H1 (cell line): ENCODE results near the gene OR4M1. TPM values are rescaled to one million over a fixed set of nuclear protein-coding genes. Genes with fewer than 3 reads are reported as not detected.
"Not testable (repeated sequence)": the region's sequence is repeated elsewhere in the genome, so short reads cannot be mapped to it uniquely, and the experiment has no call there.

Source experiments
- CTCF ChIA-PET: fragments of 300-600 bp; sonication (Branson Sonifier 250); formaldehyde crosslinking; loops from one replicate; lab custom pipeline; 2021; ENCODE audit not compliant: partially characterized antibody; lab: Charles Lee
- POLR2A ChIA-PET: fragments of 300-600 bp; sonication (Branson Sonifier 250); formaldehyde crosslinking; loops from one replicate; lab custom pipeline; 2021; ENCODE audit warnings: inconsistent platforms; ENCODE audit not compliant: partially characterized antibody; lab: Charles Lee
- DNase-seq, 2 experiments: peaks; one replicate each; pipeline versions ENCODE4 v3.0.0 to v3.0.0-alpha.2; 2010 to 2022; ENCODE audit warnings: low spot score in 2 of 2, low read depth in 1 of 2, mixed read lengths in 1 of 2
- FAIRE-seq: peaks from 2 replicates; lab custom pipeline; 2011; peaks lifted over from hg19 to GRCh38; lab: Jason Lieb, UNC
- H2AFZ ChIP-seq: 2 replicates; pipeline ENCODE4 v1.8.1; 2012; ENCODE audit warnings: low read length, inconsistent platforms
- H2AK5ac ChIP-seq: 2 replicates; pipeline ENCODE4 v1.6.1; 2013; ENCODE audit warnings: low read depth, low read length
- H2BK120ac ChIP-seq: replicated peaks from 2 replicates; pipeline ENCODE3; 2013; ENCODE audit warnings: low read depth, low read length, inconsistent platforms
- H2BK12ac ChIP-seq: 2 replicates; pipeline ENCODE4 v1.6.1; 2013; ENCODE audit warnings: low read depth, low read length
- H2BK15ac ChIP-seq: 2 replicates; pipeline ENCODE4 v1.6.1; 2013; ENCODE audit warnings: low read length
- H2BK20ac ChIP-seq: 2 replicates; pipeline ENCODE4 v1.6.1; 2013; ENCODE audit warnings: low read length
- H2BK5ac ChIP-seq: 2 replicates; pipeline ENCODE4 v1.6.1; 2013; ENCODE audit warnings: low read depth, low read length
- H3K14ac ChIP-seq: 2 replicates; pipeline ENCODE4 v1.6.1; 2013; ENCODE audit warnings: inconsistent platforms; ENCODE audit not compliant: insufficient read length
- H3K18ac ChIP-seq: 2 replicates; pipeline ENCODE4 v1.6.1; 2013; ENCODE audit warnings: low read length; ENCODE audit errors: extremely low read depth
- H3K23ac ChIP-seq: 2 replicates; pipeline ENCODE4 v1.6.1; 2013; ENCODE audit warnings: inconsistent platforms; ENCODE audit not compliant: insufficient read length
- H3K23me2 ChIP-seq: 2 replicates; pipeline ENCODE4 v1.6.1; 2013; ENCODE audit warnings: low read depth, low read length
- H3K27ac ChIP-seq: 2 replicates; pipeline ENCODE4 v1.6.1; 2011; ENCODE audit warnings: low read depth, low read length, inconsistent platforms
- H3K27me3 ChIP-seq, 4 experiments: replicated peaks in 1 of 4; 1 replicate in 1 of 4; 2 replicates in 3 of 4; pipeline versions ENCODE4 v1.6.1 to v1.8.1; 2011 to 2013; ENCODE audit warnings: low read length in 3 of 4, mild to moderate bottlenecking in 3 of 4, inconsistent platforms in 2 of 4, mixed read lengths in 2 of 4, moderate library complexity in 1 of 4; ENCODE audit not compliant: control insufficient read depth in 3 of 4, insufficient read depth in 3 of 4; ENCODE audit errors: extremely low read depth in 1 of 4
- H3K36me3 ChIP-seq, 4 experiments: 2 replicates each; pipeline versions ENCODE4 v1.6.1 to v1.8.1; 2011 to 2013; ENCODE audit warnings: mild to moderate bottlenecking in 4 of 4, low read length in 3 of 4, moderate library complexity in 2 of 4, control low read depth in 1 of 4, inconsistent platforms in 1 of 4; ENCODE audit not compliant: insufficient read depth in 4 of 4, control insufficient read depth in 2 of 4
- H3K4ac ChIP-seq: replicated peaks from 2 replicates; pipeline ENCODE3; 2013; ENCODE audit warnings: low read length, low read depth, mixed read lengths, inconsistent platforms; ENCODE audit not compliant: insufficient read length
- H3K4me1 ChIP-seq, 4 experiments: replicated peaks in 1 of 4; 1 replicate in 1 of 4; 2 replicates in 3 of 4; pipeline versions ENCODE4 v1.6.1 to v1.8.1; 2011 to 2013; ENCODE audit warnings: low read length in 3 of 4, inconsistent platforms in 2 of 4, mixed read lengths in 1 of 4; ENCODE audit not compliant: insufficient read depth in 4 of 4, control insufficient read depth in 3 of 4
- H3K4me2 ChIP-seq, 2 experiments: 2 replicates each; pipeline versions ENCODE4 v1.6.1 to v1.8.1; 2011 to 2013; ENCODE audit warnings: low read depth in 2 of 2, low read length in 2 of 2, control low read depth in 1 of 2, inconsistent platforms in 1 of 2, mild to moderate bottlenecking in 1 of 2; ENCODE audit not compliant: insufficient read depth in 1 of 2
- H3K4me3 ChIP-seq, 4 experiments: fragments of 200-600, 300-600 bp in 1 of 4; sonication (generic), shearing (Covaris generic), sonication (Bioruptor Twin) in 1 of 4; 2 replicates each; pipeline versions ENCODE4 v1.5.1 to v1.8.1; 2011 to 2016; ENCODE audit warnings: low read length in 4 of 4, low read depth in 3 of 4, control low read depth in 2 of 4, inconsistent platforms in 2 of 4, mild to moderate bottlenecking in 2 of 4, mixed read lengths in 1 of 4, moderate library complexity in 1 of 4; ENCODE audit not compliant: insufficient read depth in 2 of 4; ENCODE audit errors: extremely low read depth in 1 of 4
- H3K56ac ChIP-seq: replicated peaks from 2 replicates; pipeline ENCODE3; 2013; ENCODE audit warnings: low read depth, mild to moderate bottlenecking, mixed read lengths, low read length, inconsistent platforms; ENCODE audit not compliant: insufficient read length
- H3K79me1 ChIP-seq: 2 replicates; pipeline ENCODE4 v1.6.1; 2013; ENCODE audit warnings: low read depth, low read length, control low read depth
- H3K79me2 ChIP-seq, 2 experiments: 2 replicates each; pipeline versions ENCODE4 v1.6.1 to v1.8.1; 2012 to 2013; ENCODE audit warnings: low read length in 2 of 2, mild to moderate bottlenecking in 2 of 2, inconsistent platforms in 1 of 2; ENCODE audit not compliant: insufficient read depth in 2 of 2, control insufficient read depth in 1 of 2
- H3K9ac ChIP-seq, 4 experiments: replicated peaks in 1 of 4; 1 replicate in 1 of 4; 2 replicates in 3 of 4; pipeline versions ENCODE4 v1.6.1 to v1.8.1; 2011 to 2013; ENCODE audit warnings: low read depth in 3 of 4, low read length in 3 of 4, control low read depth in 2 of 4, mild to moderate bottlenecking in 2 of 4, moderate library complexity in 2 of 4, inconsistent platforms in 1 of 4; ENCODE audit errors: extremely low read depth in 1 of 4
- H3K9me3 ChIP-seq, 2 experiments: 2 replicates each; pipeline versions ENCODE4 v1.6.1 to v1.8.1; 2012 to 2013; ENCODE audit warnings: mild to moderate bottlenecking in 2 of 2, moderate library complexity in 2 of 2, control low read depth in 1 of 2, inconsistent platforms in 1 of 2, low read depth in 1 of 2, low read length in 1 of 2, mixed read lengths in 1 of 2; ENCODE audit not compliant: insufficient read depth in 2 of 2
- H4K20me1 ChIP-seq, 2 experiments: replicated peaks in 1 of 2; 2 replicates each; pipeline versions ENCODE3 to v1.8.1; 2011 to 2013; ENCODE audit warnings: inconsistent platforms in 2 of 2, low read length in 2 of 2, mild to moderate bottlenecking in 1 of 2; ENCODE audit not compliant: insufficient read depth in 2 of 2, control insufficient read depth in 1 of 2
- H4K5ac ChIP-seq: 2 replicates; pipeline ENCODE4 v1.6.1; 2013; ENCODE audit warnings: low read length, low read depth, mixed read lengths, inconsistent platforms; ENCODE audit not compliant: insufficient read length
- H4K8ac ChIP-seq: 2 replicates; pipeline ENCODE4 v1.8.0; 2013; ENCODE audit warnings: mild to moderate bottlenecking, moderate library complexity, low read length, inconsistent platforms; ENCODE audit not compliant: insufficient read depth; ENCODE audit errors: extremely low read depth
- H4K91ac ChIP-seq: replicated peaks from 2 replicates; pipeline ENCODE3; 2013; ENCODE audit warnings: low read length, mixed read lengths, inconsistent platforms; ENCODE audit not compliant: insufficient read length
- WGBS, 2 experiments: shearing (Covaris generic) in 1 of 2; methylation state at CpG; one replicate each; pipeline versions ENCODE4 v1.1.6 to v1.1.7; 2013 to 2015; ENCODE audit warnings: low lambda C conversion rate in 2 of 2, mixed read lengths in 2 of 2, inconsistent platforms in 1 of 2, low coverage in 1 of 2, missing lambda C conversion rate in 1 of 2; ENCODE audit not compliant: insufficient replicate concordance in 2 of 2, insufficient coverage in 1 of 2, insufficient read length in 1 of 2; ENCODE audit errors: extremely low coverage in 1 of 2, missing lambda C conversion rate in 1 of 2; 5-methylcytosine and 5-hydroxymethylcytosine counted together
- polyA plus RNA-seq, 7 experiments: library from polyadenylated mRNA; depleted of rRNA in 3 of 7; stranded (reverse) in 5 of 7; unstranded in 2 of 7; fragments of >200 nt in 5 of 7; fragments of 200-250 nt in 2 of 7; gene quantifications; 1 replicate in 5 of 7; 2 replicates in 1 of 7; 4 replicates in 1 of 7; pipeline versions ENCODE4 v1.2.1 to v1.2.3, GENCODE V29; 2011 to 2013; ENCODE audit warnings: missing spikeins in 2 of 7, mixed read lengths in 2 of 7
- total RNA-seq: library from RNA; stranded (reverse); fragmentation: NEBNext Ultra II Directional; extraction: Animal tissue kit (Norgen Biotek cat#: 25700); gene quantifications from 2 replicates; pipeline ENCODE4 v1.2.1, GENCODE V29; 2021

OR4M1 gene
- total and polyA plus RNA-seq, 2 of the 8 experiments (the other 6 are each of a cell fraction or from before 2014, with no cell fraction given) = not detected

DNA sequence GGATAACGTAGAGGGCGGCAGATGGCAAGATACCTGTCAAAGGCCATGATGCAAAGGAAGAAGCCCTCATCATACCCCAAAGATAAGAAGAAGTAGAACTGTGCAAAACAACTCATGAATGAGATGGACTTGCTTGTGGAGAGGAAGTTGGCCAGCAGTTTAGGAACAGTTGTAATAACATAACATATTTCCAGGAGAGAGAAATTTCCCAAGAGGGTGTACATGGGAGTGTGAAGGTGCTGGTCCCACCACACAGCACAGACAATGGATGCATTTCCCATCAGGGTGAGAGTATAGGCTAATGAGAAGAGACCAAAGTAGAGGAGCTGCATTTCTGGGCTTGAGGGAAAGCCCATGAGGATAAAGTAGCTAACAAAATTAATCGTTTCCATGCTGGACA lies 39.4 kb upstream of the OR4M1 start:
- WGBS, 2 experiments = 84% methylated on average over 3 of the region's 3 CpGs; no CpG with 5 or more reads in 1 of the 2 experiments
- H3K23ac ChIP-seq, H3K79me2 ChIP-seq, H2AK5ac ChIP-seq, H2BK5ac ChIP-seq, H2BK20ac ChIP-seq, H3K27ac ChIP-seq, POLR2A ChIA-PET, H4K91ac ChIP-seq, FAIRE-seq, H2AFZ ChIP-seq, H3K9ac ChIP-seq, H4K20me1 ChIP-seq, CTCF ChIA-PET, H2BK120ac ChIP-seq, H3K4me2 ChIP-seq, H4K5ac ChIP-seq, H3K56ac ChIP-seq, H3K36me3 ChIP-seq, H2BK12ac ChIP-seq, H3K79me1 ChIP-seq, H3K14ac ChIP-seq, DNase-seq, H3K23me2 ChIP-seq, H3K4me3 ChIP-seq, H3K4ac ChIP-seq, H3K4me1 ChIP-seq, H3K18ac ChIP-seq, H4K8ac ChIP-seq, H2BK15ac ChIP-seq, H3K27me3 ChIP-seq: not testable (repeated sequence)
- peaks cover 35 to 41% of the 10 kb centered on the region in 2 experiments for H3K9me3 ChIP-seq
